Measurements from ENCODE around the gene ADGRF3. TPM values are rescaled to one million over a fixed set of nuclear protein-coding genes. Genes with fewer than 3 reads are reported as not detected.

The ADGRF3 gene
- total and polyA plus RNA-seq, 2 of the 8 experiments (the other 6 are each of a cell fraction or from before 2014, with no cell fraction given), result 0.54 to 0.69 TPM

GRCh38 chr2:26363958-26364357, 17.4 kb upstream of the ADGRF3 start:
- ChIA-PET CTCF (ENCODE audit: partially characterized antibody) (no interaction called here), POLR2A (ENCODE audit: partially characterized antibody) (no interaction called here)
- H4K20me1 ChIP-seq (replicated peaks in 1 of 2; ENCODE audit: control insufficient read depth in 1 of 2, insufficient read depth in 2 of 2, low read length in 2 of 2), result peaks cover 0 to 7% of the 10 kb centered on the region in 2 experiments
- no peaks in the 10 kb centered on the region for H3K4me1 ChIP-seq (replicated peaks in 1 of 4; ENCODE audit: control insufficient read depth in 3 of 4, insufficient read depth in 4 of 4, low read length in 3 of 4)
- H3K27me3 ChIP-seq (replicated peaks in 1 of 4; ENCODE audit: control insufficient read depth in 3 of 4, extremely low read depth in 1 of 4, insufficient read depth in 3 of 4, low read length in 3 of 4), result no peaks in the 10 kb centered on the region
- no peak overlapping the region for H3K56ac ChIP-seq (replicated peaks; ENCODE audit: insufficient read length, low read depth, low read length)
- peaks cover 0 to 12% (median 9%) of the 10 kb centered on the region in 4 experiments; a peak in 6 of 8 replicates for H3K36me3 ChIP-seq (ENCODE audit: control insufficient read depth in 2 of 4, insufficient read depth in 4 of 4, low read length in 3 of 4)
- H3K79me1 ChIP-seq (ENCODE audit: low read depth, low read length), result peaks cover 3% of the 10 kb centered on the region; the same call in 1 of the 2 replicates
- H3K23ac ChIP-seq (ENCODE audit: insufficient read length), result no peak overlapping the region
- DNase-seq (ENCODE audit: low read depth in 1 of 2, low spot score in 2 of 2) (no peak), FAIRE-seq (no peak)
- 80% methylated on average over 3 of the region's 3 CpGs; no CpG with 5 or more reads in 1 of the 2 experiments for WGBS, 2 experiments (ENCODE audit: extremely low coverage in 1 of 2, insufficient coverage in 1 of 2, insufficient read length in 1 of 2, insufficient replicate concordance in 2 of 2, low coverage in 1 of 2, low lambda C conversion rate in 2 of 2, missing lambda C conversion rate in 1 of 2)
- H4K91ac ChIP-seq (replicated peaks; ENCODE audit: insufficient read length, low read length), result no peak overlapping the region
- H4K5ac ChIP-seq (ENCODE audit: insufficient read length, low read depth, low read length), result no peak overlapping the region
- no peak overlapping the region for H3K14ac ChIP-seq (ENCODE audit: insufficient read length)
- H3K9me3 ChIP-seq (ENCODE audit: insufficient read depth in 2 of 2, low read depth in 1 of 2, low read length in 1 of 2), result no peaks in the 10 kb centered on the region
- no peak overlapping the region for H4K8ac ChIP-seq (ENCODE audit: extremely low read depth, insufficient read depth, low read length)
- no peak overlapping the region for H2AK5ac ChIP-seq (ENCODE audit: low read depth, low read length)
- no peak overlapping the region for H2BK12ac ChIP-seq (ENCODE audit: low read depth, low read length)
- H3K79me2 ChIP-seq (ENCODE audit: control insufficient read depth in 1 of 2, insufficient read depth in 2 of 2, low read length in 2 of 2), result peaks cover 0 to 38% of the 10 kb centered on the region in 2 experiments; a peak in 3 of 4 replicates
- no peak overlapping the region for H3K18ac ChIP-seq (ENCODE audit: extremely low read depth, low read length)
- no peaks in the 10 kb centered on the region for H3K23me2 ChIP-seq (ENCODE audit: low read depth, low read length)
- no peak overlapping the region for H3K9ac ChIP-seq (replicated peaks in 1 of 4; ENCODE audit: extremely low read depth in 1 of 4, low read depth in 3 of 4, low read length in 3 of 4)
- no peak overlapping the region for H2AFZ ChIP-seq (ENCODE audit: low read length)
- no peak overlapping the region for H2BK120ac ChIP-seq (replicated peaks; ENCODE audit: low read depth, low read length)
- H3K27ac ChIP-seq (ENCODE audit: low read depth, low read length), result no peak overlapping the region
- H2BK20ac ChIP-seq (ENCODE audit: low read length), result no peak overlapping the region
- H2BK15ac ChIP-seq (ENCODE audit: low read length), result no peak overlapping the region
- no peak overlapping the region for H3K4me3 ChIP-seq (ENCODE audit: extremely low read depth in 1 of 4, insufficient read depth in 2 of 4, low read depth in 3 of 4, low read length in 4 of 4)
- H3K4ac ChIP-seq (replicated peaks; ENCODE audit: insufficient read length, low read depth, low read length), result no peak overlapping the region
- no peak overlapping the region for H2BK5ac ChIP-seq (ENCODE audit: low read depth, low read length)
- no peak overlapping the region for H3K4me2 ChIP-seq (ENCODE audit: insufficient read depth in 1 of 2, low read depth in 2 of 2, low read length in 2 of 2)
- TF ChIP-seq KDM1A (IDR thresholded peaks at IDR 0.05; ENCODE audit: borderline replicate concordance, low read length), result no peak
- no peak for TF ChIP-seq YY1 (IDR thresholded peaks at IDR 0.05; ENCODE audit: low read depth, low read length)
- TF ChIP-seq CBX5 (IDR thresholded peaks at IDR 0.05; ENCODE audit: low read depth, low read length), result no peak
